Stomach (tissue), 4 donors: Measurements from ENCODE around the gene CALCB.

Experiments used
- EP300 ChIP-seq: sonication (generic); formaldehyde crosslinking; IDR thresholded peaks from one replicate; pipeline ENCODE4 v1.6.1; 2017; ENCODE audit warnings: antibody characterized with exemption
- POLR2A ChIP-seq, 4 donors: fragments of 450-650 bp; IDR thresholded peaks; one replicate each; pipeline ENCODE4 v1.6.1; 2016; ENCODE audit warnings: antibody characterized with exemption in 4 of 4, control low read depth in 2 of 4, mild to moderate bottlenecking in 1 of 4, moderate library complexity in 1 of 4
- TF ChIP-seq, protein P1 (sequence below), 7 experiments: fragments of 450-650 bp in 4 of 7; fragments of 200-600 bp in 3 of 7; sonication (generic) in 3 of 7; IDR thresholded peaks; one replicate each; pipeline ENCODE4 v1.5.1; 2016 to 2019; ENCODE audit warnings: antibody characterized with exemption in 7 of 7, control low read depth in 2 of 7, mild to moderate bottlenecking in 1 of 7

- TF ChIP-seq POLR2A (IDR thresholded peaks at IDR 0.05), result no peak
- TF ChIP-seq, protein P1, sequence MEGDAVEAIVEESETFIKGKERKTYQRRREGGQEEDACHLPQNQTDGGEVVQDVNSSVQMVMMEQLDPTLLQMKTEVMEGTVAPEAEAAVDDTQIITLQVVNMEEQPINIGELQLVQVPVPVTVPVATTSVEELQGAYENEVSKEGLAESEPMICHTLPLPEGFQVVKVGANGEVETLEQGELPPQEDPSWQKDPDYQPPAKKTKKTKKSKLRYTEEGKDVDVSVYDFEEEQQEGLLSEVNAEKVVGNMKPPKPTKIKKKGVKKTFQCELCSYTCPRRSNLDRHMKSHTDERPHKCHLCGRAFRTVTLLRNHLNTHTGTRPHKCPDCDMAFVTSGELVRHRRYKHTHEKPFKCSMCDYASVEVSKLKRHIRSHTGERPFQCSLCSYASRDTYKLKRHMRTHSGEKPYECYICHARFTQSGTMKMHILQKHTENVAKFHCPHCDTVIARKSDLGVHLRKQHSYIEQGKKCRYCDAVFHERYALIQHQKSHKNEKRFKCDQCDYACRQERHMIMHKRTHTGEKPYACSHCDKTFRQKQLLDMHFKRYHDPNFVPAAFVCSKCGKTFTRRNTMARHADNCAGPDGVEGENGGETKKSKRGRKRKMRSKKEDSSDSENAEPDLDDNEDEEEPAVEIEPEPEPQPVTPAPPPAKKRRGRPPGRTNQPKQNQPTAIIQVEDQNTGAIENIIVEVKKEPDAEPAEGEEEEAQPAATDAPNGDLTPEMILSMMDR (IDR thresholded peaks at IDR 0.05), result no peak
- no peak for TF ChIP-seq EP300
Observed at GRCh38 chr11:15035283-15035682, 38.1 kb upstream of the CALCB start.
